ENCODE results near the gene OCA2.

DNA sequence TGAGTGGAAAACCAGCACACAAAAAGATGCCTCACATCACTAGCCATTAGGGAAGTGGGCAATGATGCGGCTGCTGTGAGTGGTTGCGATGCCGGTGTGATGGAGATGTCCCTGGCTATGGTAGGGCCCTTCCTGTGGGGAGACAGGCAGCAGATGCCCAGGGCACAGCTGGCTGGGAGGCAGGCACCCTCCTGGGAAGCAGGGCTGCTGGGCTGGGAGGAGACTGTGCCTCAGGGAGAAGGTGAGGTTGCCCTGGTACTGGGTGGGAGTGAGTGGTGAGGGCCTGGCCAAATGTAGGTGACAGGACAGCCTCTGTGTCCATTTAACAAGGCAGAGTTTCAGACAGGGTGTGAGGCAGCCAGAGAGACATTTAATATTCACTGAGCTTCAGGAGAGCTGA, 335.6 kb downstream of the OCA2 start:
- TF ChIP-seq, protein P1, sequence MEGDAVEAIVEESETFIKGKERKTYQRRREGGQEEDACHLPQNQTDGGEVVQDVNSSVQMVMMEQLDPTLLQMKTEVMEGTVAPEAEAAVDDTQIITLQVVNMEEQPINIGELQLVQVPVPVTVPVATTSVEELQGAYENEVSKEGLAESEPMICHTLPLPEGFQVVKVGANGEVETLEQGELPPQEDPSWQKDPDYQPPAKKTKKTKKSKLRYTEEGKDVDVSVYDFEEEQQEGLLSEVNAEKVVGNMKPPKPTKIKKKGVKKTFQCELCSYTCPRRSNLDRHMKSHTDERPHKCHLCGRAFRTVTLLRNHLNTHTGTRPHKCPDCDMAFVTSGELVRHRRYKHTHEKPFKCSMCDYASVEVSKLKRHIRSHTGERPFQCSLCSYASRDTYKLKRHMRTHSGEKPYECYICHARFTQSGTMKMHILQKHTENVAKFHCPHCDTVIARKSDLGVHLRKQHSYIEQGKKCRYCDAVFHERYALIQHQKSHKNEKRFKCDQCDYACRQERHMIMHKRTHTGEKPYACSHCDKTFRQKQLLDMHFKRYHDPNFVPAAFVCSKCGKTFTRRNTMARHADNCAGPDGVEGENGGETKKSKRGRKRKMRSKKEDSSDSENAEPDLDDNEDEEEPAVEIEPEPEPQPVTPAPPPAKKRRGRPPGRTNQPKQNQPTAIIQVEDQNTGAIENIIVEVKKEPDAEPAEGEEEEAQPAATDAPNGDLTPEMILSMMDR (IDR thresholded peaks at IDR 0.05) = no peak
- no peak for TF ChIP-seq POLR2A (IDR thresholded peaks at IDR 0.05)
